ENCODE data around the gene PAK2. TPM values are rescaled to one million over a fixed set of nuclear protein-coding genes. Genes with fewer than 3 reads are reported as not detected.
A peak's percentile ranks its signal among the peaks of the same experiment; 100 is the strongest.
"Not testable (repeated sequence)": the region's sequence is repeated elsewhere in the genome, so short reads cannot be mapped to it uniquely, and the experiment has no call there.

Gene PAK2
- total RNA-seq, 1 donor from 2014 or later: 53.6 TPM

DNA sequence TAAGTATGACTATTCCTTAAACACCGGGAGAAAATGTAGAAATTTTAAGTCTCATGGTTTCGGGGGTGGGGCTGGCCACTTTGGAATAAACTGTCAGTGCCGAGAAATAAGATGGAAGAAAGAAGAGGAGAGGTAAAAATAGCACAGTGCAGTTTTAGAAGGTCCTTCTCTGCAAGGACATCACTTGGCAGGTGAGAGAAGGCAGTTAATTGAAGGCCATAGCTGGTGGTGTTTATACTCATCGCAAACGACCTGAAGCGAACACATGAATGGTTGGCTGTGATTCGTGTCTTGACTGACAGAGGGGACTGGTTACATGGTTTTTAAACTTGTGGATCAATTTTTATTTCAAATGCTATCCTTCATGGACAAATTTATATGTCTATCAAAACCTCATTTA lies 73.2 kb downstream of the PAK2 start:
- no peak for TF ChIP-seq EZH2 (IDR thresholded peaks at IDR 0.05)
- TF ChIP-seq EZH2phosphoT487 (IDR thresholded peaks at IDR 0.05): no peak
- TF ChIP-seq, protein P1, sequence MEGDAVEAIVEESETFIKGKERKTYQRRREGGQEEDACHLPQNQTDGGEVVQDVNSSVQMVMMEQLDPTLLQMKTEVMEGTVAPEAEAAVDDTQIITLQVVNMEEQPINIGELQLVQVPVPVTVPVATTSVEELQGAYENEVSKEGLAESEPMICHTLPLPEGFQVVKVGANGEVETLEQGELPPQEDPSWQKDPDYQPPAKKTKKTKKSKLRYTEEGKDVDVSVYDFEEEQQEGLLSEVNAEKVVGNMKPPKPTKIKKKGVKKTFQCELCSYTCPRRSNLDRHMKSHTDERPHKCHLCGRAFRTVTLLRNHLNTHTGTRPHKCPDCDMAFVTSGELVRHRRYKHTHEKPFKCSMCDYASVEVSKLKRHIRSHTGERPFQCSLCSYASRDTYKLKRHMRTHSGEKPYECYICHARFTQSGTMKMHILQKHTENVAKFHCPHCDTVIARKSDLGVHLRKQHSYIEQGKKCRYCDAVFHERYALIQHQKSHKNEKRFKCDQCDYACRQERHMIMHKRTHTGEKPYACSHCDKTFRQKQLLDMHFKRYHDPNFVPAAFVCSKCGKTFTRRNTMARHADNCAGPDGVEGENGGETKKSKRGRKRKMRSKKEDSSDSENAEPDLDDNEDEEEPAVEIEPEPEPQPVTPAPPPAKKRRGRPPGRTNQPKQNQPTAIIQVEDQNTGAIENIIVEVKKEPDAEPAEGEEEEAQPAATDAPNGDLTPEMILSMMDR (IDR thresholded peaks at IDR 0.05): no peak

DNA sequence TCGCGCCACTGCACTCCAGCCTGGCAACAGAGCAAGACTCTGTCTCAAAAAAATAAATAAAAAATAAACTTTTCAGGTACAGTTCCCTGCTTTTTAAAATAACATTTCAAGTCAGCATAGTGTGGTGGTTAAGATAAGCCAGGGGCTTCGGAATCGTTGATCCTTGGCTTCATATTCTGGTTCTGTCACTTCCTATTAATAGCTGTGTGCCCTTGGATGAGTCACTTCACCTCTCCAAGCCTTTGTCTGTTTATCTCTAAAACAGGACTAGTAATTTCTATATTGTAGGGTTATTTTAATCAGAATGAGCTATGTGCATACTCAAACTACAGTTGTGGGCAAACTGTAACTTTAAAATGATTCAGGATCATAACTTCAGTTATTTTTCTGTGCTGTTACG lies 74.2 kb downstream of the PAK2 start:
- H3K27ac ChIP-seq: no peak overlapping the region
- Mint-ChIP-seq H3K36me3 (peaks cover 26% of the 10 kb centered on the region), H3K4me3 (no peak overlapping the region), H3K9me3 (no peaks in the 10 kb centered on the region), H3K27me3 (ENCODE audit: insufficient read depth, low read depth) (no peaks in the 10 kb centered on the region), H3K4me1 (no peaks in the 10 kb centered on the region), H3K27ac (no peak overlapping the region)
- no peaks in the 10 kb centered on the region for H4K20me1 ChIP-seq (ENCODE audit: low read depth)
- H3K4me2 ChIP-seq: no peak overlapping the region
- no peak overlapping the region for H3K9ac ChIP-seq
- peaks cover 4% of the 10 kb centered on the region for H3K9me3 ChIP-seq (ENCODE audit: low read depth)
- H3K79me2 ChIP-seq (ENCODE audit: low read depth): no peaks in the 10 kb centered on the region
- H2AFZ ChIP-seq (replicated peaks): no peak overlapping the region
- H3K27me3 ChIP-seq: no peaks in the 10 kb centered on the region
- H3K36me3 ChIP-seq: peaks cover 26% of the 10 kb centered on the region
- H3K4me1 ChIP-seq: no peaks in the 10 kb centered on the region
- H3F3A ChIP-seq (ENCODE audit: low read depth): no peaks in the 10 kb centered on the region
- TF ChIP-seq EZH2 (IDR thresholded peaks at IDR 0.05) (no peak), EZH2phosphoT487 (IDR thresholded peaks at IDR 0.05) (no peak)
- TF ChIP-seq, protein P1 (IDR thresholded peaks at IDR 0.05): no peak
- DNase-seq (ENCODE audit: low spot score): no peak
- H3K4me3 ChIP-seq: no peak overlapping the region

More for the DNA sequence above, 73.2 kb downstream of the PAK2 start:
- H3K27me3 ChIP-seq: no peaks in the 10 kb centered on the region
- Mint-ChIP-seq H3K27me3 (ENCODE audit: insufficient read depth, low read depth) (no peaks in the 10 kb centered on the region), H3K4me1 (no peaks in the 10 kb centered on the region), H3K27ac (no peak overlapping the region), H3K9me3 (no peaks in the 10 kb centered on the region), H3K36me3 (peaks cover 30% of the 10 kb centered on the region), H3K4me3 (no peak overlapping the region)
- H2AFZ ChIP-seq (replicated peaks): no peak overlapping the region
- H3K36me3 ChIP-seq: peaks cover 20% of the 10 kb centered on the region
- H3K9me3 ChIP-seq (ENCODE audit: low read depth): peaks cover 4% of the 10 kb centered on the region
- no peak overlapping the region for H3K4me3 ChIP-seq
- H3K9ac ChIP-seq: no peak overlapping the region
- DNase-seq (ENCODE audit: low spot score): no peak
- no peaks in the 10 kb centered on the region for H3K4me1 ChIP-seq
- H3K4me2 ChIP-seq: no peak overlapping the region
- no peak overlapping the region for H3K27ac ChIP-seq
- H4K20me1 ChIP-seq (ENCODE audit: low read depth): no peaks in the 10 kb centered on the region
- no peaks in the 10 kb centered on the region for H3K79me2 ChIP-seq (ENCODE audit: low read depth)
- no peaks in the 10 kb centered on the region for H3F3A ChIP-seq (ENCODE audit: low read depth)

GRCh38 chr3:196821806-196822355 lies 82.2 kb downstream of the PAK2 start:
- Histone ChIP-seq H3K36me3 (peaks cover 17% of the 10 kb centered on the region), H2AFZ (replicated peaks) (no peak overlapping the region), H3F3A (ENCODE audit: low read depth) (no peaks in the 10 kb centered on the region), H3K9ac (no peak overlapping the region), H3K27me3 (no peaks in the 10 kb centered on the region), H3K4me3 (no peak overlapping the region), H3K9me3 (ENCODE audit: low read depth) (no peaks in the 10 kb centered on the region), H3K4me1 (no peaks in the 10 kb centered on the region), H3K79me2 (ENCODE audit: low read depth) (no peaks in the 10 kb centered on the region), H3K4me2 (no peak overlapping the region), H3K27ac (no peak overlapping the region), H4K20me1 (ENCODE audit: low read depth) (no peaks in the 10 kb centered on the region)
- Mint-ChIP-seq H3K4me1 (no peaks in the 10 kb centered on the region), H3K27ac (no peak overlapping the region), H3K4me3 (no peak overlapping the region), H3K9me3 (no peaks in the 10 kb centered on the region), H3K27me3 (ENCODE audit: insufficient read depth, low read depth) (no peaks in the 10 kb centered on the region), H3K36me3 (peaks cover 41% of the 10 kb centered on the region)
- TF ChIP-seq, protein P1 (IDR thresholded peaks at IDR 0.05): no peak
- no peak for TF ChIP-seq EZH2 (IDR thresholded peaks at IDR 0.05)
- no peak for TF ChIP-seq EZH2phosphoT487 (IDR thresholded peaks at IDR 0.05)
- DNase-seq (ENCODE audit: low spot score): no peak

DNA sequence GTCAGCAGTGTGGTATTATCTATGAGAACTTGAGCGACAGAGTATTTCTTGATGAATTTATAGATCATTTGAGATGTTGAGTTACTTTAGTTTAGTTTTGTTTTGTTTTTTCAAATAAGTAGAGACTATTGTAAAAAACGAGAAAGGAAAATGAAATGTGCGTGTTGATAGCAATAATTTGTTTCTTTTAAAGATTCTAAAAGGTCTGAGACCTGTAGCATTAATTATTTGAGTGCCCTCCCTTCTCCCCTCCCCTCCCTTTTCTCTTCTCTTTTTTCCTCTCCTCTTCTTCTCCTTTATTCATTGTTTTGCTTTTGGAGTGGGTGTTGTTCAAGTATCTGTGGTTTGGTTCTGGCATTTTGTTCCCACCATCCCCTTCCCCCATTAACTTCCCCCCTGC lies 90.0 kb downstream of the PAK2 start:
- not testable (repeated sequence) for H4K20me1 ChIP-seq (ENCODE audit: low read depth); H3K27me3 Mint-ChIP-seq (ENCODE audit: insufficient read depth, low read depth); H3K4me3 Mint-ChIP-seq; H3K4me1 ChIP-seq; H3K79me2 ChIP-seq (ENCODE audit: low read depth); H3K4me2 ChIP-seq; H3F3A ChIP-seq (ENCODE audit: low read depth); H3K27me3 ChIP-seq; H3K4me3 ChIP-seq; DNase-seq (ENCODE audit: low spot score); H3K9me3 Mint-ChIP-seq; H2AFZ ChIP-seq (replicated peaks); H3K27ac ChIP-seq; H3K36me3 ChIP-seq; H3K9me3 ChIP-seq (ENCODE audit: low read depth); H3K9ac ChIP-seq; H3K4me1 Mint-ChIP-seq
- peak overlapping the region; percentile 31 for H3K27ac Mint-ChIP-seq
- peaks cover 17% of the 10 kb centered on the region for H3K36me3 Mint-ChIP-seq

All from neural progenitor cell (in vitro differentiated cells).